ENCODE data around the gene CEACAM5.

CEACAM5 gene

DNA sequence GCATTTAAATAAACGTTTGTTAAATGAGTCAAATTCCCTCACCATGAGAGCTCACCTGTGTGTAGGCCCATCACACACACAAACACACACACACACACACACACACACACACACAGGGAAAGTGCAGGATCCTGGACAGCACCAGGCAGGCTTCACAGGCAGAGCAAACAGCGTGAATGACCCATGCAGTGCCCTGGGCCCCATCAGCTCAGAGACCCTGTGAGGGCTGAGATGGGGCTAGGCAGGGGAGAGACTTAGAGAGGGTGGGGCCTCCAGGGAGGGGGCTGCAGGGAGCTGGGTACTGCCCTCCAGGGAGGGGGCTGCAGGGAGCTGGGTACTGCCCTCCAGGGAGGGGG, 8.5 kb upstream of the CEACAM5 start:
- no peak for DNase-seq (ENCODE audit: low read depth)
- TF ChIP-seq, protein P1, sequence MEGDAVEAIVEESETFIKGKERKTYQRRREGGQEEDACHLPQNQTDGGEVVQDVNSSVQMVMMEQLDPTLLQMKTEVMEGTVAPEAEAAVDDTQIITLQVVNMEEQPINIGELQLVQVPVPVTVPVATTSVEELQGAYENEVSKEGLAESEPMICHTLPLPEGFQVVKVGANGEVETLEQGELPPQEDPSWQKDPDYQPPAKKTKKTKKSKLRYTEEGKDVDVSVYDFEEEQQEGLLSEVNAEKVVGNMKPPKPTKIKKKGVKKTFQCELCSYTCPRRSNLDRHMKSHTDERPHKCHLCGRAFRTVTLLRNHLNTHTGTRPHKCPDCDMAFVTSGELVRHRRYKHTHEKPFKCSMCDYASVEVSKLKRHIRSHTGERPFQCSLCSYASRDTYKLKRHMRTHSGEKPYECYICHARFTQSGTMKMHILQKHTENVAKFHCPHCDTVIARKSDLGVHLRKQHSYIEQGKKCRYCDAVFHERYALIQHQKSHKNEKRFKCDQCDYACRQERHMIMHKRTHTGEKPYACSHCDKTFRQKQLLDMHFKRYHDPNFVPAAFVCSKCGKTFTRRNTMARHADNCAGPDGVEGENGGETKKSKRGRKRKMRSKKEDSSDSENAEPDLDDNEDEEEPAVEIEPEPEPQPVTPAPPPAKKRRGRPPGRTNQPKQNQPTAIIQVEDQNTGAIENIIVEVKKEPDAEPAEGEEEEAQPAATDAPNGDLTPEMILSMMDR (IDR thresholded peaks at IDR 0.05; ENCODE audit: low read length, missing control alignments) = no peak

DNA sequence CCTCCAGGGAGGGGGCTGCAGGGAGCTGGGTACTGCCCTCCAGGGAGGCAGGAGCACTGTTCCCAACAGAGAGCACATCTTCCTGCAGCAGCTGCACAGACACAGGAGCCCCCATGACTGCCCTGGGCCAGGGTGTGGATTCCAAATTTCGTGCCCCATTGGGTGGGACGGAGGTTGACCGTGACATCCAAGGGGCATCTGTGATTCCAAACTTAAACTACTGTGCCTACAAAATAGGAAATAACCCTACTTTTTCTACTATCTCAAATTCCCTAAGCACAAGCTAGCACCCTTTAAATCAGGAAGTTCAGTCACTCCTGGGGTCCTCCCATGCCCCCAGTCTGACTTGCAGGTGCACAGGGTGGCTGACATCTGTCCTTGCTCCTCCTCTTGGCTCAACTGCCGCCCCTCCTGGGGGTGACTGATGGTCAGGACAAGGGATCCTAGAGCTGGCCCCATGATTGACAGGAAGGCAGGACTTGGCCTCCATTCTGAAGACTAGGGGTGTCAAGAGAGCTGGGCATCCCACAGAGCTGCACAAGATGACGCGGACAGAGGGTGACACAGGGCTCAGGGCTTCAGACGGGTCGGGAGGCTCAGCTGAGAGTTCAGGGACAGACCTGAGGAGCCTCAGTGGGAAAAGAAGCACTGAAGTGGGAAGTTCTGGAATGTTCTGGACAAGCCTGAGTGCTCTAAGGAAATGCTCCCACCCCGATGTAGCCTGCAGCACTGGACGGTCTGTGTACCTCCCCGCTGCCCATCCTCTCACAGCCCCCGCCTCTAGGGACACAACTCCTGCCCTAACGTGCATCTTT, 7.8 kb upstream of the CEACAM5 start:
- TF ChIP-seq, protein P1 (IDR thresholded peaks at IDR 0.05; ENCODE audit: low read length, missing control alignments) = no peak
- DNase-seq (ENCODE audit: low read depth) = no peak
- no peak overlapping the region for H3K4me3 ChIP-seq (replicated peaks; ENCODE audit: low read depth, low read length)

More for the DNA sequence above, 8.5 kb upstream of the CEACAM5 start:
- no peak overlapping the region for H3K4me3 ChIP-seq (replicated peaks; ENCODE audit: low read depth, low read length)

DNA sequence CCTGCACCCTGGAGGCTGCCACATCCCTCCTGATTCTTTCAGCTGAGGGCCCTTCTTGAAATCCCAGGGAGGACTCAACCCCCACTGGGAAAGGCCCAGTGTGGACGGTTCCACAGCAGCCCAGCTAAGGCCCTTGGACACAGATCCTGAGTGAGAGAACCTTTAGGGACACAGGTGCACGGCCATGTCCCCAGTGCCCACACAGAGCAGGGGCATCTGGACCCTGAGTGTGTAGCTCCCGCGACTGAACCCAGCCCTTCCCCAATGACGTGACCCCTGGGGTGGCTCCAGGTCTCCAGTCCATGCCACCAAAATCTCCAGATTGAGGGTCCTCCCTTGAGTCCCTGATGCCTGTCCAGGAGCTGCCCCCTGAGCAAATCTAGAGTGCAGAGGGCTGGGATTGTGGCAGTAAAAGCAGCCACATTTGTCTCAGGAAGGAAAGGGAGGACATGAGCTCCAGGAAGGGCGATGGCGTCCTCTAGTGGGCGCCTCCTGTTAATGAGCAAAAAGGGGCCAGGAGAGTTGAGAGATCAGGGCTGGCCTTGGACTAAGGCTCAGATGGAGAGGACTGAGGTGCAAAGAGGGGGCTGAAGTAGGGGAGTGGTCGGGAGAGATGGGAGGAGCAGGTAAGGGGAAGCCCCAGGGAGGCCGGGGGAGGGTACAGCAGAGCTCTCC, 6.9 kb upstream of the CEACAM5 start:
- no peak for DNase-seq (ENCODE audit: low read depth)
- TF ChIP-seq, protein P1 (IDR thresholded peaks at IDR 0.05; ENCODE audit: low read length, missing control alignments) = no peak

DNA sequence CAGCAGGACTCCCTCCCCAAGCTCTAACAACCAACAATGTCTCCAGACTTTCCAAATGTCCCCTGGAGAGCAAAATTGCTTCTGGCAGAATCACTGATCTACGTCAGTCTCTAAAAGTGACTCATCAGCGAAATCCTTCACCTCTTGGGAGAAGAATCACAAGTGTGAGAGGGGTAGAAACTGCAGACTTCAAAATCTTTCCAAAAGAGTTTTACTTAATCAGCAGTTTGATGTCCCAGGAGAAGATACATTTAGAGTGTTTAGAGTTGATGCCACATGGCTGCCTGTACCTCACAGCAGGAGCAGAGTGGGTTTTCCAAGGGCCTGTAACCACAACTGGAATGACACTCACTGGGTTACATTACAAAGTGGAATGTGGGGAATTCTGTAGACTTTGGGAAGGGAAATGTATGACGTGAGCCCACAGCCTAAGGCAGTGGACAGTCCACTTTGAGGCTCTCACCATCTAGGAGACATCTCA, 6.2 kb upstream of the CEACAM5 start:
- peak; percentile 11 for DNase-seq (ENCODE audit: low read depth)
- TF ChIP-seq, protein P1 (IDR thresholded peaks at IDR 0.05; ENCODE audit: low read length, missing control alignments) = no peak

More for the DNA sequence above, 6.9 kb upstream of the CEACAM5 start:
- no peak overlapping the region for H3K4me3 ChIP-seq (replicated peaks; ENCODE audit: low read depth, low read length)

DNA sequence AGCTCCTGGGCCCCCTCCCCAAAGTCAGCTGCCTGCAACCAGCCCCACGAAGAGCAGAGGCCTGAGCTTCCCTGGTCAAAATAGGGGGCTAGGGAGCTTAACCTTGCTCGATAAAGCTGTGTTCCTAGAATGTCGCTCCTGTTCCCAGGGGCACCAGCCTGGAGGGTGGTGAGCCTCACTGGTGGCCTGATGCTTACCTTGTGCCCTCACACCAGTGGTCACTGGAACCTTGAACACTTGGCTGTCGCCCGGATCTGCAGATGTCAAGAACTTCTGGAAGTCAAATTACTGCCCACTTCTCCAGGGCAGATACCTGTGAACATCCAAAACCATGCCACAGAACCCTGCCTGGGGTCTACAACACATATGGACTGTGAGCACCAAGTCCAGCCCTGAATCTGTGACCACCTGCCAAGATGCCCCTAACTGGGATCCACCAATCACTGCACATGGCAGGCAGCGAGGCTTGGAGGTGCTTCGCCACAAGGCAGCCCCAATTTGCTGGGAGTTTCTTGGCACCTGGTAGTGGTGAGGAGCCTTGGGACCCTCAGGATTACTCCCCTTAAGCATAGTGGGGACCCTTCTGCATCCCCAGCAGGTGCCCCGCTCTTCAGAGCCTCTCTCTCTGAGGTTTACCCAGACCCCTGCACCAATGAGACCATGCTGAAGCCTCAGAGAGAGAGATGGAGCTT, 4.7 kb upstream of the CEACAM5 start:
- DNase-seq (ENCODE audit: low read depth) = no peak
- no peak overlapping the region for H3K4me3 ChIP-seq (replicated peaks; ENCODE audit: low read depth, low read length)
- TF ChIP-seq, protein P1 (IDR thresholded peaks at IDR 0.05; ENCODE audit: low read length, missing control alignments) = no peak

More for the DNA sequence above, 6.2 kb upstream of the CEACAM5 start:
- H3K4me3 ChIP-seq (replicated peaks; ENCODE audit: low read depth, low read length) = no peak overlapping the region

DNA sequence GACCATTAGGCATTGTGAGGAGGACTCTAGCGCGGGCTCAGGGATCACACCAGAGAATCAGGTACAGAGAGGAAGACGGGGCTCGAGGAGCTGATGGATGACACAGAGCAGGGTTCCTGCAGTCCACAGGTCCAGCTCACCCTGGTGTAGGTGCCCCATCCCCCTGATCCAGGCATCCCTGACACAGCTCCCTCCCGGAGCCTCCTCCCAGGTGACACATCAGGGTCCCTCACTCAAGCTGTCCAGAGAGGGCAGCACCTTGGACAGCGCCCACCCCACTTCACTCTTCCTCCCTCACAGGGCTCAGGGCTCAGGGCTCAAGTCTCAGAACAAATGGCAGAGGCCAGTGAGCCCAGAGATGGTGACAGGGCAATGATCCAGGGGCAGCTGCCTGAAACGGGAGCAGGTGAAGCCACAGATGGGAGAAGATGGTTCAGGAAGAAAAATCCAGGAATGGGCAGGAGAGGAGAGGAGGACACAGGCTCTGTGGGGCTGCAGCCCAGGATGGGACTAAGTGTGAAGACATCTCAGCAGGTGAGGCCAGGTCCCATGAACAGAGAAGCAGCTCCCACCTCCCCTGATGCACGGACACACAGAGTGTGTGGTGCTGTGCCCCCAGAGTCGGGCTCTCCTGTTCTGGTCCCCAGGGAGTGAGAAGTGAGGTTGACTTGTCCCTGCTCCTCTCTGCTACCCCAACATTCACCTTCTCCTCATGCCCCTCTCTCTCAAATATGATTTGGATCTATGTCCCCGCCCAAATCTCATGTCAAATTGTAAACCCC, 2.8 kb upstream of the CEACAM5 start:
- H3K4me3 ChIP-seq (replicated peaks; ENCODE audit: low read depth, low read length) = no peak overlapping the region
- peak; percentile 17 for DNase-seq (ENCODE audit: low read depth)
- TF ChIP-seq, protein P1 (IDR thresholded peaks at IDR 0.05; ENCODE audit: low read length, missing control alignments) = no peak

Data from fibroblast of pulmonary artery (primary cell).